Cardiac muscle cell (in vitro differentiated cells and primary cell): ENCODE measurements around the gene ACOT13. TPM values are rescaled to one million over a fixed set of nuclear protein-coding genes. Genes with fewer than 3 reads are reported as not detected.
"Not testable (repeated sequence)": the region's sequence is repeated elsewhere in the genome, so short reads cannot be mapped to it uniquely, and the experiment has no call there.

Experiments used
- DNase-seq, 2 donors: peaks; one replicate each; pipeline versions ENCODE4 v3.0.0 to v3.0.0-alpha.2; 2010 to 2017; ENCODE audit warnings: low read depth in 1 of 2, low spot score in 1 of 2
- H3K27ac ChIP-seq: fragments of 200-600 bp; sonication (generic); 2 replicates; pipeline ENCODE4 v1.5.1; 2016
- H3K27me3 ChIP-seq: fragments of 200-600 bp; sonication (generic); 2 replicates; pipeline ENCODE4 v1.6.0; 2016; ENCODE audit warnings: control low read depth
- H3K36me3 ChIP-seq: fragments of 200-600 bp; sonication (generic); 2 replicates; pipeline ENCODE4 v1.5.1; 2016; ENCODE audit warnings: control low read depth
- H3K4me1 ChIP-seq: fragments of 200-600 bp; sonication (generic); 2 replicates; pipeline ENCODE4 v1.8.1; 2017; ENCODE audit warnings: low read depth, mild to moderate bottlenecking, mixed run types
- H3K4me3 ChIP-seq: fragments of 200-600 bp; sonication (generic); 2 replicates; pipeline ENCODE4 v1.5.1; 2016; ENCODE audit warnings: mild to moderate bottlenecking
- H3K9me3 ChIP-seq: fragments of 200-600 bp; sonication (generic); 2 replicates; pipeline ENCODE4 v1.5.1; 2017; ENCODE audit warnings: low read depth, mild to moderate bottlenecking, control low read depth
- polyA plus RNA-seq: library from polyadenylated mRNA; unstranded; fragments of >200 nt; fragmentation: Nextera tagmentation; extraction: Ambion mirVana; gene quantifications from 2 replicates; pipeline ENCODE4 v1.2.1, GENCODE V29; 2016
- total RNA-seq: library from RNA; depleted of rRNA; stranded (reverse); fragments of >200 nt; gene quantifications from 2 replicates; pipeline ENCODE4 v1.2.3, GENCODE V29; 2016
- TF ChIP-seq, protein P1 (sequence below): IDR thresholded peaks from 2 replicates; pipeline ENCODE4 v1.5.1; 2012; ENCODE audit warnings: low read depth, mild to moderate bottlenecking, low read length

The ACOT13 gene
- total and polyA plus RNA-seq, 2 experiments from 2014 or later, result 30.7 to 127 TPM

- no peak overlapping the region for H3K4me3 ChIP-seq
- H3K9me3 ChIP-seq, result no peaks in the 10 kb centered on the region
- no peaks in the 10 kb centered on the region for H3K4me1 ChIP-seq
- no peaks in the 10 kb centered on the region for H3K27me3 ChIP-seq
- no peak for DNase-seq
- H3K27ac ChIP-seq, result no peak overlapping the region
- no peaks in the 10 kb centered on the region for H3K36me3 ChIP-seq
- TF ChIP-seq, protein P1, sequence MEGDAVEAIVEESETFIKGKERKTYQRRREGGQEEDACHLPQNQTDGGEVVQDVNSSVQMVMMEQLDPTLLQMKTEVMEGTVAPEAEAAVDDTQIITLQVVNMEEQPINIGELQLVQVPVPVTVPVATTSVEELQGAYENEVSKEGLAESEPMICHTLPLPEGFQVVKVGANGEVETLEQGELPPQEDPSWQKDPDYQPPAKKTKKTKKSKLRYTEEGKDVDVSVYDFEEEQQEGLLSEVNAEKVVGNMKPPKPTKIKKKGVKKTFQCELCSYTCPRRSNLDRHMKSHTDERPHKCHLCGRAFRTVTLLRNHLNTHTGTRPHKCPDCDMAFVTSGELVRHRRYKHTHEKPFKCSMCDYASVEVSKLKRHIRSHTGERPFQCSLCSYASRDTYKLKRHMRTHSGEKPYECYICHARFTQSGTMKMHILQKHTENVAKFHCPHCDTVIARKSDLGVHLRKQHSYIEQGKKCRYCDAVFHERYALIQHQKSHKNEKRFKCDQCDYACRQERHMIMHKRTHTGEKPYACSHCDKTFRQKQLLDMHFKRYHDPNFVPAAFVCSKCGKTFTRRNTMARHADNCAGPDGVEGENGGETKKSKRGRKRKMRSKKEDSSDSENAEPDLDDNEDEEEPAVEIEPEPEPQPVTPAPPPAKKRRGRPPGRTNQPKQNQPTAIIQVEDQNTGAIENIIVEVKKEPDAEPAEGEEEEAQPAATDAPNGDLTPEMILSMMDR, result no peak
These were observed 67.3 kb downstream of the ACOT13 start for GRCh38 chr6:24734166-24734565.

- H3K9me3 ChIP-seq, H3K27me3 ChIP-seq, H3K27ac ChIP-seq, DNase-seq, H3K4me3 ChIP-seq, H3K36me3 ChIP-seq, H3K4me1 ChIP-seq: not testable (repeated sequence)
These were observed 67.8 kb downstream of the ACOT13 start for GRCh38 chr6:24734710-24735109.

DNA sequence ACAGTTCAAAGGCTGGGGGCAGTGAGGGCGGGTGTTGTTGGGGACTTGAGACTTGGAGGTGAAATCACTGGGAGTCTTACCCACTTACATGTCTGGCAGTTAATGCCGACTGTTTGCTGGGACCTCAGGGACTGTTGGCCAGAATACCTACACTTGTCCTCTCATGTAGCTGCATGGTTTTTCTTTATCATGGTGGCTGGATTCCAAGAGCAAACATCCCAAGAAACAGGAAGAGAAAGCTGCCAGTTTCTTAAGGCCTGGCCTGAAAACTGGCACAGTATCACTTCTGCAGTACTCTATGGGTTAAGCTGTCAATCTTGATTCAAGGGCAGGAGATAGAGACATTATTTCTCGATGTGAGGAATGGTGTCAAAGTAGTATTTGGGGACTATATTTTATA, 71.9 kb downstream of the ACOT13 start:
- TF ChIP-seq, protein P1, result no peak
- Histone ChIP-seq H3K27me3 (no peaks in the 10 kb centered on the region), H3K4me1 (no peaks in the 10 kb centered on the region), H3K9me3 (no peaks in the 10 kb centered on the region), H3K27ac (no peak overlapping the region), H3K4me3 (no peak overlapping the region), H3K36me3 (no peaks in the 10 kb centered on the region)
- peak in 1 of 2 donors; percentile 47 for DNase-seq

DNA sequence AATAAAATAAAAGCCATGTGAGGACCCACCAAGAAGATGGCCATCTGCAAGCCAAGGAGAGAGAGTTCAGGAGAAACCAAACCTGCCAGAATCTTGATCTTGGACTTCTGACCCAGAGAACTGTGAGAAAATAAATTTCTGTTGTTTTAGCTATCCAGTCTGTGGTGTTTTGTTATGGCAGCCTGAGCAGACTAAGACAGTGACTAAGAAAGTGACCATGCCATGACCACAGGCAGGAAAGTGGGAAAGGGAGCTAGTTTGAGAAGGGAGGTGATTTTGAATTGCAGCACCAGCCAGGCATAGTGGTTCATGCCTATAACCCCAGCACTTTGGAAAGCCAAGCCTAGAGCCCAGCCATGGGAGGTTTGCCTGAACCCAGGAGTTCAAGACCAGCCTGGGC, 74.0 kb downstream of the ACOT13 start:
- H3K9me3 ChIP-seq, result no peaks in the 10 kb centered on the region
- TF ChIP-seq, protein P1, result no peak
- no peaks in the 10 kb centered on the region for H3K27me3 ChIP-seq
- H3K4me1 ChIP-seq, result no peaks in the 10 kb centered on the region
- DNase-seq, result no peak
- no peaks in the 10 kb centered on the region for H3K36me3 ChIP-seq
- H3K4me3 ChIP-seq, result no peak overlapping the region
- no peak overlapping the region for H3K27ac ChIP-seq

DNA sequence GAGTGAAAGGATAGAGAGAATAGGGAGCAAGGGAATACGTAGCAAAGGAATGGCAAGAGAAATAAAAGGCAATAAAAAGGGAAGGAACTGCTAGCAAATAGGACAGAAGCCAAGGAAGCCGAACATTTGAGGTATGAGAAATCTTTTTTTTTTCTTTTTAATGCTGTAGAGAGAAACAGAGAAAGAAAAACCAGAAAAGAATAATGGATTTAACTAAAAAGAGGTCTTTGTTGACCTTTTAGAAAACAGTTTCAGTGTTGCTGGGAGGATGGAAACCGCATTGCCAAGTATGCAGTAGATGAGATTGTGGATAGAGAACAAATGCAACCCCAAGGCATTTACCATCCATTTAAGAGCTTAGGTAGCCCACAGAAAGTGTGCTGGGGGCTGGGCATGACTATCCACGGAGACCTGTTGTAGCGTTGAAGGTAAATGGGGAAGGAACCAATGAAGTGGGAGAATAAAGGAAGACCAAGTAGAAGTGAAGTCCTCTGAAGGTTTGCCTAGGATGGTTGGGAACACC, 75.4 kb downstream of the ACOT13 start:
- Histone ChIP-seq H3K9me3 (no peaks in the 10 kb centered on the region), H3K4me1 (no peaks in the 10 kb centered on the region), H3K4me3 (no peak overlapping the region), H3K36me3 (no peaks in the 10 kb centered on the region), H3K27ac (no peak overlapping the region), H3K27me3 (no peaks in the 10 kb centered on the region)
- TF ChIP-seq, protein P1, result no peak
- DNase-seq, result no peak

GRCh38 chr6:24743265-24743943, 76.5 kb downstream of the ACOT13 start:
- Histone ChIP-seq H3K4me1 (no peaks in the 10 kb centered on the region), H3K4me3 (no peak overlapping the region), H3K9me3 (no peaks in the 10 kb centered on the region), H3K36me3 (no peaks in the 10 kb centered on the region), H3K27ac (no peak overlapping the region), H3K27me3 (no peaks in the 10 kb centered on the region)
- TF ChIP-seq, protein P1, result no peak
- peak in 1 of 2 donors; percentile 96 for DNase-seq
